Activated CD4-positive, CD25-positive, alpha-beta regulatory T cell treated with anti-CD3 and anti-CD28 coated beads, Interleukin-2, amount 50 U/mL, for 16 hours (primary cell): ENCODE data around the gene H6PD.
A peak's percentile ranks its signal among the peaks of the same experiment; 100 is the strongest.

Experiments
- DNase-seq: peaks from one replicate; pipeline ENCODE4 v3.0.0-alpha.2; 2020; ENCODE audit warnings: low read depth, low spot score

Gene H6PD

GRCh38 chr1:9278116-9278515 is 43.5 kb downstream of the H6PD start:
- DNase-seq, result no peak

GRCh38 chr1:9278585-9279153 is 44.1 kb downstream of the H6PD start:
- no peak for DNase-seq

GRCh38 chr1:9279172-9279840 is 44.7 kb downstream of the H6PD start:
- no peak for DNase-seq

GRCh38 chr1:9280015-9280860 is 45.7 kb downstream of the H6PD start:
- DNase-seq, result no peak

GRCh38 chr1:9281071-9281827 is 46.7 kb downstream of the H6PD start:
- DNase-seq, result no peak

- no peak for DNase-seq
Measured at GRCh38 chr1:9281908-9282695, 47.5 kb downstream of the H6PD start.

- DNase-seq, result no peak
Measured at GRCh38 chr1:9282696-9282955, 48.1 kb downstream of the H6PD start.

GRCh38 chr1:9284061-9284460 is 49.5 kb downstream of the H6PD start:
- DNase-seq, result no peak

- DNase-seq, result no peak
Measured at GRCh38 chr1:9286556-9286955, 52.0 kb downstream of the H6PD start.

- DNase-seq, result peak; percentile 75
Measured at GRCh38 chr1:9289090-9289534, 54.5 kb downstream of the H6PD start.

GRCh38 chr1:9289711-9290485 is 55.3 kb downstream of the H6PD start:
- DNase-seq, result no peak

- no peak for DNase-seq
Measured at GRCh38 chr1:9291914-9292360, 57.4 kb downstream of the H6PD start.

GRCh38 chr1:9292361-9293240 is 58.0 kb downstream of the H6PD start, which contains the start of gene SPSB1:
SPSB1 (plus strand) TSS chr1:9292894; CDS start chr1:9355892, 62,998 bp downstream.
- no peak for DNase-seq

GRCh38 chr1:9293241-9293532 is 58.6 kb downstream of the H6PD start:
- DNase-seq, result no peak

- DNase-seq, result no peak
Measured at GRCh38 chr1:9293533-9294404, 59.2 kb downstream of the H6PD start.

- DNase-seq, result no peak
Measured at GRCh38 chr1:9294405-9294773, 59.8 kb downstream of the H6PD start.

- DNase-seq, result no peak
Measured at GRCh38 chr1:9294910-9295636, 60.5 kb downstream of the H6PD start.

GRCh38 chr1:9295884-9296283 is 61.3 kb downstream of the H6PD start:
- DNase-seq, result no peak
